ENCODE measurements around the gene REXO5. TPM values are rescaled to one million over a fixed set of nuclear protein-coding genes. Genes with fewer than 3 reads are reported as not detected.

The REXO5 gene
- total and polyA plus RNA-seq, 2 of the 13 experiments (the other 11 are each of a cell fraction or from before 2014, with no cell fraction given): 5.9 to 13.1 TPM

DNA sequence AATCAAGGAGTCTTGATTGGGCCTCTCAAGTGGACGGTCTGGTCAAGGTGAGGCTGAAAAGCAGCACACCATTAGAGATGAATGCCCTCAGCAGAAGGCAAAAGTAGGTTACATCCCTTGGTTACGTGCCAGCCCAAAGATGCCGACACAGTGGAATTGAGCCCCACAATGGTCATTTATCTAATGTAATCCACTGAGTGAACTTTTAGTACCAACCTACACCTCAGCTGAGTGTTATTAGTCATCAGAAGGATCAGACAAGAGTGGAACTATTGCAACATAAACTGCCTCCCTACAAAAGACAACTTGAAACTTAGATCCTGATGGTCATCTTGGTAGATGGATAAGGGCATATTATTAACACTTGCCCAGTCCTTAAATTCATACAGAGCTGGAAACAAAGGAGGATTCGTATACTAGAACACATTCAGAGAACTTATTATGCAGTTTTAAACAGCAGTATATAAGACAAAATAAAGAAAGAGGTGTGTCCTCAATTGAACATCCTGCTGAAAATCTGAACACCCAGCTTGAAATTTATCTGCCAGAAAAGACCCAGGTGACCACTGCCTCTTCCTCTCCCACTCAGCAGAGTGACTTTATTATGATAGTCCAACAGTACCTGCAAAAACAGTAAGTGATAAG, 91.0 kb downstream of the REXO5 start:
- FAIRE-seq (no peak), DNase-seq (ENCODE audit: low spot score) (peak; percentile 36), ATAC-seq (no peak)
- Histone ChIP-seq H2AFZ (ENCODE audit: low read length) (no peak overlapping the region), H3K36me3 (replicated peaks in 1 of 2; ENCODE audit: control insufficient read depth in 1 of 2, insufficient read depth in 2 of 2, low read length in 2 of 2) (peaks cover 9 to 26% of the 10 kb centered on the region in 2 experiments), H4K20me1 (ENCODE audit: insufficient read depth, low read length) (peaks cover 9% of the 10 kb centered on the region; the same call in 1 of the 2 replicates), H3K9ac (ENCODE audit: insufficient read depth, low read depth, low read length) (no peak overlapping the region), H3K4me3 (replicated peaks in 1 of 3; ENCODE audit: insufficient read depth in 1 of 3, low read depth in 2 of 3, low read length in 3 of 3) (no peak overlapping the region), H3K4me1 (ENCODE audit: insufficient read depth, low read length) (peaks cover 63% of the 10 kb centered on the region), H3K27ac (ENCODE audit: extremely low read length, insufficient read depth, low read length) (no peak overlapping the region), H3K4me2 (ENCODE audit: low read depth, low read length) (peak overlapping the region; percentile 77), H3K9me3 (ENCODE audit: low read length) (no peaks in the 10 kb centered on the region), H3K27me3 (ENCODE audit: control insufficient read depth in 1 of 2, insufficient read depth in 2 of 2, low read length in 2 of 2) (no peaks in the 10 kb centered on the region; a peak in 1 of 5 replicates), H3K79me2 (ENCODE audit: insufficient read depth, low read length) (peaks cover 88% of the 10 kb centered on the region)
- WGBS (ENCODE audit: low lambda C conversion rate): 93% methylated on average over 4 of the region's 4 CpGs
- CTCF ChIA-PET (ENCODE audit: low intra/inter-chr PET ratio, low total read pairs): no interaction called here
- no TSS peak for BruUV-seq (replicated peaks)
- in situ Hi-C loops (cut with HindIII; ENCODE audit: extremely low pct_ligation_motif_present, low pct_unique_long_range_greater_than_20kb): no loop called here
- intact Hi-C loops (cut with micrococcal nuclease; ENCODE audit: unreplicated experiment): loop anchor here (5.0 kb wide), 1 partner anchor 1440 kb away; no protein-coding TSS in a partner anchor
- POLR2A ChIA-PET: interaction anchor here (1.5 to 3.4 kb wide), 3 partner anchors 16 to 32 kb away, joined by 7 to 20 read pairs (median 13); no protein-coding TSS in a partner anchor
- TF ChIP-seq ZNF207 (IDR thresholded peaks at IDR 0.05; ENCODE audit: borderline replicate concordance) (no peak), CEBPB (IDR thresholded peaks at IDR 0.05; ENCODE audit: borderline replicate concordance, low read depth, low read length) (peak; percentile 95), GFI1 (CRISPR knock-in tag; IDR thresholded peaks at IDR 0.05; ENCODE audit: borderline replicate concordance) (no peak), RBM22 (optimal IDR thresholded peaks at IDR 0.05; ENCODE audit: low read length) (peak; percentile 45), NCOA2 (CRISPR knock-in tag; IDR thresholded peaks at IDR 0.05) (0 out of 2 replicates have a peak, but pooled peaks have one; percentile 35), NR2C2 (CRISPR knock-in tag; IDR thresholded peaks at IDR 0.05; ENCODE audit: borderline replicate concordance) (no peak), MAFF (IDR thresholded peaks at IDR 0.05; ENCODE audit: low read depth, low read length) (peak; percentile 45; the same call in 1 of the 2 replicates), FOSL2 (CRISPR knock-in tag; IDR thresholded peaks at IDR 0.05) (peak; percentile 79), RBFOX2 (IDR thresholded peaks at IDR 0.05; ENCODE audit: low read depth, low read length) (no peak; the same call in 1 of the 2 replicates), ZBTB26 (CRISPR knock-in tag; IDR thresholded peaks at IDR 0.05; ENCODE audit: borderline replicate concordance) (no peak), DRAP1 (CRISPR knock-in tag; IDR thresholded peaks at IDR 0.05) (0 out of 2 replicates have a peak, but pooled peaks have one; percentile 27), ZNF143 (CRISPR knock-in tag; IDR thresholded peaks at IDR 0.05) (no peak), GATAD2A (CRISPR knock-in tag; IDR thresholded peaks at IDR 0.05) (peak; percentile 49; the same call in 1 of the 2 replicates), ASH2L (IDR thresholded peaks at IDR 0.05; ENCODE audit: insufficient read length, low read depth, low read length) (no peak), SAP130 (CRISPR knock-in tag; IDR thresholded peaks at IDR 0.05; ENCODE audit: low read depth) (peak; percentile 27; the same call in 1 of the 2 replicates), STAT5B (CRISPR knock-in tag; IDR thresholded peaks at IDR 0.05) (no peak), CEBPG (CRISPR knock-in tag; IDR thresholded peaks at IDR 0.05) (peak; percentile 86), MAFK (conservative IDR thresholded peaks at IDR 0.05 in 1 of 2, IDR thresholded peaks at IDR 0.05 in 1 of 2; ENCODE audit: low read length in 2 of 2) (peak; percentile 61 to 68), TAF1 (CRISPR knock-in tag; IDR thresholded peaks at IDR 0.05) (peak; percentile 23; the same call in 1 of the 2 replicates)
- TF ChIP-seq, protein P1, sequence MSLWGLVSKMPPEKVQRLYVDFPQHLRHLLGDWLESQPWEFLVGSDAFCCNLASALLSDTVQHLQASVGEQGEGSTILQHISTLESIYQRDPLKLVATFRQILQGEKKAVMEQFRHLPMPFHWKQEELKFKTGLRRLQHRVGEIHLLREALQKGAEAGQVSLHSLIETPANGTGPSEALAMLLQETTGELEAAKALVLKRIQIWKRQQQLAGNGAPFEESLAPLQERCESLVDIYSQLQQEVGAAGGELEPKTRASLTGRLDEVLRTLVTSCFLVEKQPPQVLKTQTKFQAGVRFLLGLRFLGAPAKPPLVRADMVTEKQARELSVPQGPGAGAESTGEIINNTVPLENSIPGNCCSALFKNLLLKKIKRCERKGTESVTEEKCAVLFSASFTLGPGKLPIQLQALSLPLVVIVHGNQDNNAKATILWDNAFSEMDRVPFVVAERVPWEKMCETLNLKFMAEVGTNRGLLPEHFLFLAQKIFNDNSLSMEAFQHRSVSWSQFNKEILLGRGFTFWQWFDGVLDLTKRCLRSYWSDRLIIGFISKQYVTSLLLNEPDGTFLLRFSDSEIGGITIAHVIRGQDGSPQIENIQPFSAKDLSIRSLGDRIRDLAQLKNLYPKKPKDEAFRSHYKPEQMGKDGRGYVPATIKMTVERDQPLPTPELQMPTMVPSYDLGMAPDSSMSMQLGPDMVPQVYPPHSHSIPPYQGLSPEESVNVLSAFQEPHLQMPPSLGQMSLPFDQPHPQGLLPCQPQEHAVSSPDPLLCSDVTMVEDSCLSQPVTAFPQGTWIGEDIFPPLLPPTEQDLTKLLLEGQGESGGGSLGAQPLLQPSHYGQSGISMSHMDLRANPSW (CRISPR knock-in tag; IDR thresholded peaks at IDR 0.05; ENCODE audit: borderline replicate concordance): no peak

All from HepG2 (cell line).